GM23338 (cell line): ENCODE data around the gene CAPZB. TPM values are rescaled to one million over a fixed set of nuclear protein-coding genes. Genes with fewer than 3 reads are reported as not detected.

Source experiments
- ATAC-seq: fragments of 200-7000 bp; cut with Tn5 transposase; 3 replicates; pipeline ENCODE4 v1.9.1; 2020
- DNase-seq: peaks from one replicate; pipeline ENCODE4 v3.0.0-alpha.2; 2015; ENCODE audit warnings: low spot score
- H2AFZ ChIP-seq: fragments of 200-600 bp; sonication (generic); 2 replicates; pipeline ENCODE4 v1.8.0; 2016; ENCODE audit warnings: antibody characterized with exemption, mild to moderate bottlenecking, moderate library complexity
- H3F3A ChIP-seq: fragments of 200-600 bp; sonication (generic); replicated peaks from 2 replicates; pipeline ENCODE4 v1.8.0; 2017; ENCODE audit warnings: antibody characterized with exemption, mixed run types, low read depth
- H3K27ac ChIP-seq: fragments of 200-600 bp; sonication (generic); 2 replicates; pipeline ENCODE4 v1.6.1; 2016; ENCODE audit warnings: low read depth
- H3K27me3 ChIP-seq: fragments of 200-600 bp; sonication (generic); 2 replicates; pipeline ENCODE4 v1.8.0; 2016; ENCODE audit warnings: mild to moderate bottlenecking, mixed run types, moderate library complexity; ENCODE audit not compliant: insufficient read depth
- H3K36me3 ChIP-seq: fragments of 200-600 bp; sonication (generic); 2 replicates; pipeline ENCODE4 v1.8.0; 2016; ENCODE audit warnings: mild to moderate bottlenecking; ENCODE audit not compliant: insufficient read depth
- H3K4me1 ChIP-seq: fragments of 200-600 bp; sonication (generic); 2 replicates; pipeline ENCODE4 v1.8.0; 2016; ENCODE audit warnings: mild to moderate bottlenecking, moderate library complexity; ENCODE audit not compliant: insufficient read depth
- H3K4me2 ChIP-seq: fragments of 200-600 bp; sonication (generic); 2 replicates; pipeline ENCODE4 v1.7.1; 2017; ENCODE audit warnings: mixed run types
- H3K4me3 ChIP-seq: fragments of 200-600 bp; sonication (generic); 2 replicates; pipeline ENCODE4 v1.6.1; 2016; ENCODE audit warnings: mixed run types
- H3K79me2 ChIP-seq: fragments of 200-600 bp; sonication (generic); replicated peaks from 2 replicates; pipeline ENCODE4 v1.8.0; 2017; ENCODE audit warnings: mild to moderate bottlenecking; ENCODE audit not compliant: insufficient read depth
- H3K9me2 ChIP-seq: fragments of 200-600 bp; sonication (generic); 2 replicates; pipeline ENCODE4 v1.8.0; 2017; ENCODE audit not compliant: insufficient read depth
- H4K20me1 ChIP-seq: fragments of 200-600 bp; sonication (generic); replicated peaks from 2 replicates; pipeline ENCODE4 v1.8.0; 2017; ENCODE audit warnings: mild to moderate bottlenecking; ENCODE audit not compliant: insufficient read depth
- H3K27ac Mint-ChIP-seq: 2 replicates; pipeline ENCODE4 v1.8.0; 2020; ENCODE audit warnings: inconsistent platforms, mild to moderate bottlenecking, moderate library complexity, mixed read lengths
- H3K27me3 Mint-ChIP-seq: 3 replicates; pipeline ENCODE4 v1.8.0; 2022; ENCODE audit warnings: low read depth, mild to moderate bottlenecking, moderate library complexity, mixed read lengths, inconsistent platforms; ENCODE audit not compliant: insufficient read depth, poor library complexity
- H3K36me3 Mint-ChIP-seq: 3 replicates; pipeline ENCODE4 v1.8.0; 2021; ENCODE audit warnings: low read depth, mild to moderate bottlenecking, inconsistent platforms, moderate library complexity, mixed read lengths
- H3K4me1 Mint-ChIP-seq: 3 replicates; pipeline ENCODE4 v1.8.0; 2020; ENCODE audit warnings: mild to moderate bottlenecking, inconsistent platforms, mixed read lengths
- H3K4me3 Mint-ChIP-seq: 3 replicates; pipeline ENCODE4 v1.8.0; 2021; ENCODE audit warnings: moderate library complexity, mild to moderate bottlenecking, inconsistent platforms, mixed read lengths
- H3K9me3 Mint-ChIP-seq: 3 replicates; pipeline ENCODE4 v1.8.0; 2020; ENCODE audit warnings: moderate library complexity, mild to moderate bottlenecking, inconsistent platforms, mixed read lengths
- EZH2phosphoT487 ChIP-seq: fragments of 200-600 bp; sonication (generic); IDR thresholded peaks from one replicate; pipeline ENCODE4 v1.8.1; 2018; ENCODE audit warnings: antibody characterized with exemption; ENCODE audit not compliant: unreplicated experiment
- NANOG ChIP-seq: IDR thresholded peaks from 2 replicates; pipeline ENCODE4 v1.6.1; 2016; ENCODE audit warnings: antibody characterized with exemption, borderline replicate concordance
- polyA plus RNA-seq: library from polyadenylated mRNA; unstranded; fragments of >200 nt; fragmentation: Nextera tagmentation; extraction: Ambion mirVana; gene quantifications from 2 replicates; pipeline ENCODE4 v1.2.1, GENCODE V29; 2016
- total RNA-seq: library from RNA; depleted of rRNA; stranded (reverse); fragments of >200 nt; shearing (Covaris generic); gene quantifications from 2 replicates; pipeline ENCODE4 v1.2.3, GENCODE V29; 2014
- TF ChIP-seq, protein P1 (sequence below): fragments of 250-450 bp; sonication (Bioruptor Pico); IDR thresholded peaks from 2 replicates; pipeline ENCODE4 v1.5.0; 2020; ENCODE audit warnings: mild to moderate bottlenecking, moderate library complexity
- TF ChIP-seq, protein P2 (sequence below), 2 experiments: fragments of 200-600 bp in 1 of 2; sonication (generic) in 1 of 2; conservative IDR thresholded peaks; 2 replicates each; pipeline versions ENCODE4 v1.5.1 to v1.6.1; 2016 to 2017; ENCODE audit warnings: antibody characterized with exemption in 2 of 2, low read depth in 2 of 2, mild to moderate bottlenecking in 2 of 2, moderate library complexity in 1 of 2

CAPZB gene
- total and polyA plus RNA-seq, 2 experiments from 2014 or later, result 195 to 348 TPM

DNA sequence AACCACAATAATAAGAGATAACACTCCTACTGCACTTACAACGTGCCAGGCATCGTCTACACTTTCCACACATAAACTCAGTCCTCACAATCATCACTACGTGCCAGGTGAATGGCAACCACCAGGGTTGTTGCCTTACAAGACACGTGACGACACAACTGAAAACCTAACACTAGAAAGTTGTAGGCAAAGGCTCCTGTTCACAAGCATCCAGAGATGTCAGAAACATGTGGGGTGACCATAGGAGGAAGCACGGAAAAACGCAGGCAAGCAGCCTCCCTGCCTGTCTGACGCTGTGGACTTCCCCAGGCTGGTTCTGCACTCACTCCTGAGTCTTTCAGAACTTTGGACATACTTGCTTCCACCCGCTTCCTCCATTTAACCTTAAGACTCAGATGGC, 7.0 kb downstream of the CAPZB start:
- no peaks in the 10 kb centered on the region for H3K9me3 Mint-ChIP-seq
- Histone ChIP-seq H3F3A (0 out of 2 replicates have a peak, but pooled peaks cover 3% of the 10 kb centered on the region), H3K36me3 (no peaks in the 10 kb centered on the region), H3K4me1 (peaks cover 48% of the 10 kb centered on the region), H3K27me3 (no peaks in the 10 kb centered on the region), H3K79me2 (peaks cover 98% of the 10 kb centered on the region), H3K4me2 (peak overlapping the region; percentile 43; the same call in 1 of the 2 replicates), H2AFZ (no peak overlapping the region), H3K4me3 (no peak overlapping the region), H4K20me1 (peaks cover 80% of the 10 kb centered on the region), H3K27ac (no peak overlapping the region), H3K9me2 (no peaks in the 10 kb centered on the region)
- H3K4me1 Mint-ChIP-seq, result peaks cover 82% of the 10 kb centered on the region
- DNase-seq (no peak), ATAC-seq (no peak)
- peaks cover 8% of the 10 kb centered on the region for H3K27me3 Mint-ChIP-seq
- H3K4me3 Mint-ChIP-seq, result no peak overlapping the region
- TF ChIP-seq, protein P1, sequence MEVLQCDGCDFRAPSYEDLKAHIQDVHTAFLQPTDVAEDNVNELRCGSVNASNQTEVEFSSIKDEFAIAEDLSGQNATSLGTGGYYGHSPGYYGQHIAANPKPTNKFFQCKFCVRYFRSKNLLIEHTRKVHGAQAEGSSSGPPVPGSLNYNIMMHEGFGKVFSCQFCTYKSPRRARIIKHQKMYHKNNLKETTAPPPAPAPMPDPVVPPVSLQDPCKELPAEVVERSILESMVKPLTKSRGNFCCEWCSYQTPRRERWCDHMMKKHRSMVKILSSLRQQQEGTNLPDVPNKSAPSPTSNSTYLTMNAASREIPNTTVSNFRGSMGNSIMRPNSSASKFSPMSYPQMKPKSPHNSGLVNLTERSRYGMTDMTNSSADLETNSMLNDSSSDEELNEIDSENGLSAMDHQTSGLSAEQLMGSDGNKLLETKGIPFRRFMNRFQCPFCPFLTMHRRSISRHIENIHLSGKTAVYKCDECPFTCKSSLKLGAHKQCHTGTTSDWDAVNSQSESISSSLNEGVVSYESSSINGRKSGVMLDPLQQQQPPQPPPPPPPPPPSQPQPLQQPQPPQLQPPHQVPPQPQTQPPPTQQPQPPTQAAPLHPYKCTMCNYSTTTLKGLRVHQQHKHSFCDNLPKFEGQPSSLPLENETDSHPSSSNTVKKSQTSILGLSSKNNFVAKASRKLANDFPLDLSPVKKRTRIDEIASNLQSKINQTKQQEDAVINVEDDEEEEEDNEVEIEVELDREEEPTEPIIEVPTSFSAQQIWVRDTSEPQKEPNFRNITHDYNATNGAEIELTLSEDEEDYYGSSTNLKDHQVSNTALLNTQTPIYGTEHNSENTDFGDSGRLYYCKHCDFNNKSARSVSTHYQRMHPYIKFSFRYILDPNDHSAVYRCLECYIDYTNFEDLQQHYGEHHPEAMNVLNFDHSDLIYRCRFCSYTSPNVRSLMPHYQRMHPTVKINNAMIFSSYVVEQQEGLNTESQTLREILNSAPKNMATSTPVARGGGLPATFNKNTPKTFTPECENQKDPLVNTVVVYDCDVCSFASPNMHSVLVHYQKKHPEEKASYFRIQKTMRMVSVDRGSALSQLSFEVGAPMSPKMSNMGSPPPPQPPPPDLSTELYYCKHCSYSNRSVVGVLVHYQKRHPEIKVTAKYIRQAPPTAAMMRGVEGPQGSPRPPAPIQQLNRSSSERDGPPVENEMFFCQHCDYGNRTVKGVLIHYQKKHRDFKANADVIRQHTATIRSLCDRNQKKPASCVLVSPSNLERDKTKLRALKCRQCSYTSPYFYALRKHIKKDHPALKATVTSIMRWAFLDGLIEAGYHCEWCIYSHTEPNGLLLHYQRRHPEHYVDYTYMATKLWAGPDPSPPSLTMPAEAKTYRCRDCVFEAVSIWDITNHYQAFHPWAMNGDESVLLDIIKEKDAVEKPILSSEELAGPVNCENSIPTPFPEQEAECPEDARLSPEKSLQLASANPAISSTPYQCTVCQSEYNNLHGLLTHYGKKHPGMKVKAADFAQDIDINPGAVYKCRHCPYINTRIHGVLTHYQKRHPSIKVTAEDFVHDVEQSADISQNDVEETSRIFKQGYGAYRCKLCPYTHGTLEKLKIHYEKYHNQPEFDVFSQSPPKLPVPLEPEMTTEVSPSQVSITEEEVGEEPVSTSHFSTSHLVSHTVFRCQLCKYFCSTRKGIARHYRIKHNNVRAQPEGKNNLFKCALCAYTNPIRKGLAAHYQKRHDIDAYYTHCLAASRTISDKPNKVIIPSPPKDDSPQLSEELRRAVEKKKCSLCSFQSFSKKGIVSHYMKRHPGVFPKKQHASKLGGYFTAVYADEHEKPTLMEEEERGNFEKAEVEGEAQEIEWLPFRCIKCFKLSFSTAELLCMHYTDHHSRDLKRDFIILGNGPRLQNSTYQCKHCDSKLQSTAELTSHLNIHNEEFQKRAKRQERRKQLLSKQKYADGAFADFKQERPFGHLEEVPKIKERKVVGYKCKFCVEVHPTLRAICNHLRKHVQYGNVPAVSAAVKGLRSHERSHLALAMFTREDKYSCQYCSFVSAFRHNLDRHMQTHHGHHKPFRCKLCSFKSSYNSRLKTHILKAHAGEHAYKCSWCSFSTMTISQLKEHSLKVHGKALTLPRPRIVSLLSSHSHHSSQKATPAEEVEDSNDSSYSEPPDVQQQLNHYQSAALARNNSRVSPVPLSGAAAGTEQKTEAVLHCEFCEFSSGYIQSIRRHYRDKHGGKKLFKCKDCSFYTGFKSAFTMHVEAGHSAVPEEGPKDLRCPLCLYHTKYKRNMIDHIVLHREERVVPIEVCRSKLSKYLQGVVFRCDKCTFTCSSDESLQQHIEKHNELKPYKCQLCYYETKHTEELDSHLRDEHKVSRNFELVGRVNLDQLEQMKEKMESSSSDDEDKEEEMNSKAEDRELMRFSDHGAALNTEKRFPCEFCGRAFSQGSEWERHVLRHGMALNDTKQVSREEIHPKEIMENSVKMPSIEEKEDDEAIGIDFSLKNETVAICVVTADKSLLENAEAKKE, result no peak
- TF ChIP-seq EZH2phosphoT487, result no peak
- no peak for TF ChIP-seq NANOG
- TF ChIP-seq, protein P2, sequence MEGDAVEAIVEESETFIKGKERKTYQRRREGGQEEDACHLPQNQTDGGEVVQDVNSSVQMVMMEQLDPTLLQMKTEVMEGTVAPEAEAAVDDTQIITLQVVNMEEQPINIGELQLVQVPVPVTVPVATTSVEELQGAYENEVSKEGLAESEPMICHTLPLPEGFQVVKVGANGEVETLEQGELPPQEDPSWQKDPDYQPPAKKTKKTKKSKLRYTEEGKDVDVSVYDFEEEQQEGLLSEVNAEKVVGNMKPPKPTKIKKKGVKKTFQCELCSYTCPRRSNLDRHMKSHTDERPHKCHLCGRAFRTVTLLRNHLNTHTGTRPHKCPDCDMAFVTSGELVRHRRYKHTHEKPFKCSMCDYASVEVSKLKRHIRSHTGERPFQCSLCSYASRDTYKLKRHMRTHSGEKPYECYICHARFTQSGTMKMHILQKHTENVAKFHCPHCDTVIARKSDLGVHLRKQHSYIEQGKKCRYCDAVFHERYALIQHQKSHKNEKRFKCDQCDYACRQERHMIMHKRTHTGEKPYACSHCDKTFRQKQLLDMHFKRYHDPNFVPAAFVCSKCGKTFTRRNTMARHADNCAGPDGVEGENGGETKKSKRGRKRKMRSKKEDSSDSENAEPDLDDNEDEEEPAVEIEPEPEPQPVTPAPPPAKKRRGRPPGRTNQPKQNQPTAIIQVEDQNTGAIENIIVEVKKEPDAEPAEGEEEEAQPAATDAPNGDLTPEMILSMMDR (conservative IDR thresholded peaks at IDR 0.05; ENCODE audit: low read depth in 2 of 2), result no peak
- no peak overlapping the region for H3K27ac Mint-ChIP-seq
- H3K36me3 Mint-ChIP-seq, result peaks cover 46% of the 10 kb centered on the region
